IMR-90 (cell line): ENCODE results near the gene FBLIM1.

ENCODE experiments used
- CTCF ChIP-seq: conservative IDR thresholded peaks from 2 replicates; pipeline ENCODE4 v1.5.1; 2012; ENCODE audit warnings: mild to moderate bottlenecking, low read depth, low read length, improper control_type of control experiment
- MAZ ChIP-seq: IDR thresholded peaks from 2 replicates; pipeline ENCODE4 v1.6.1; 2012; ENCODE audit warnings: low read depth, mild to moderate bottlenecking, low read length, improper control_type of control experiment, moderate library complexity, borderline replicate concordance
- MXI1 ChIP-seq: IDR thresholded peaks from 2 replicates; pipeline ENCODE4 v1.6.1; 2012; ENCODE audit warnings: low read depth, mild to moderate bottlenecking, low read length, moderate library complexity, borderline replicate concordance
- POLR2A ChIP-seq: IDR thresholded peaks from 2 replicates; pipeline ENCODE4 v1.6.1; 2012; ENCODE audit warnings: mild to moderate bottlenecking, low read depth, low read length
- RAD21 ChIP-seq: IDR thresholded peaks from 2 replicates; pipeline ENCODE4 v1.6.1; 2012; ENCODE audit warnings: low read length, improper control_type of control experiment
- RCOR1 ChIP-seq: IDR thresholded peaks from 2 replicates; pipeline ENCODE4 v1.6.1; 2012; ENCODE audit warnings: mild to moderate bottlenecking, low read length, improper control_type of control experiment; ENCODE audit not compliant: insufficient replicate concordance
- RFX5 ChIP-seq: IDR thresholded peaks from 2 replicates; pipeline ENCODE4 v1.8.0; 2012; ENCODE audit warnings: low read depth, mild to moderate bottlenecking, low read length, moderate library complexity
- SMC3 ChIP-seq: fragments of 150-350 bp; IDR thresholded peaks from 2 replicates; pipeline ENCODE4 v1.6.1; 2016; ENCODE audit warnings: low read depth, mild to moderate bottlenecking, antibody characterized with exemption, low read length, moderate library complexity

GRCh38 chr1:15833069-15833679 is 74.6 kb downstream of the FBLIM1 start:
- TF ChIP-seq CTCF, result no peak
- TF ChIP-seq RCOR1, result no peak
- TF ChIP-seq RFX5, result no peak
- TF ChIP-seq MXI1, result no peak
- no peak for TF ChIP-seq SMC3
- no peak for TF ChIP-seq RAD21
- no peak for TF ChIP-seq MAZ
- TF ChIP-seq POLR2A, result no peak
